OCI-LY1 (cell line): ENCODE measurements around the gene OSBPL3.

Source experiments
- H2AFZ ChIP-seq: fragments of 200-600 bp; sonication (generic), shearing (Covaris generic); 2 replicates; pipeline ENCODE4 v1.6.0; 2014; ENCODE audit warnings: antibody characterized with exemption, mild to moderate bottlenecking, low read length
- H3F3A ChIP-seq: fragments of 200-600 bp; sonication (generic), shearing (Covaris generic); 2 replicates; pipeline ENCODE4 v1.6.0; 2014; ENCODE audit warnings: mild to moderate bottlenecking, antibody characterized with exemption, low read length, moderate library complexity; ENCODE audit not compliant: insufficient read depth
- H3K27ac ChIP-seq: fragments of 200-600 bp; sonication (generic); 2 replicates; pipeline ENCODE4 v1.5.1; 2014; ENCODE audit warnings: low read length, mixed run types, mild to moderate bottlenecking, low read depth; ENCODE audit not compliant: poor library complexity, severe bottlenecking
- H3K27me3 ChIP-seq: fragments of 200-600 bp; sonication (generic); 2 replicates; pipeline ENCODE4 v1.6.0; 2014; ENCODE audit warnings: antibody characterized with exemption, mild to moderate bottlenecking, low read length, moderate library complexity; ENCODE audit not compliant: insufficient read depth
- H3K36me3 ChIP-seq: fragments of 200-600 bp; sonication (generic); 2 replicates; pipeline ENCODE4 v1.6.1; 2014; ENCODE audit warnings: mild to moderate bottlenecking, antibody characterized with exemption, low read length, moderate library complexity, mixed read lengths; ENCODE audit not compliant: insufficient read depth
- H3K4me1 ChIP-seq: fragments of 200-600 bp; sonication (generic); 2 replicates; pipeline ENCODE4 v1.5.1; 2014; ENCODE audit warnings: mild to moderate bottlenecking, low read length, moderate library complexity; ENCODE audit not compliant: insufficient read depth, severe bottlenecking
- H3K4me2 ChIP-seq: fragments of 200-600 bp; sonication (generic), shearing (Covaris generic); 2 replicates; pipeline ENCODE4 v1.6.1; 2014; ENCODE audit warnings: low read length
- H3K4me3 ChIP-seq: fragments of 200-600 bp; sonication (generic); 2 replicates; pipeline ENCODE4 v1.5.1; 2014; ENCODE audit warnings: low read length, low read depth, mild to moderate bottlenecking, mixed read lengths; ENCODE audit not compliant: poor library complexity, severe bottlenecking
- H3K79me2 ChIP-seq: fragments of 200-600 bp; shearing (Covaris generic); 2 replicates; pipeline ENCODE4 v1.6.1; 2016; ENCODE audit warnings: mixed run types, low read length, mixed read lengths; ENCODE audit not compliant: insufficient read depth
- H3K9ac ChIP-seq: fragments of 200-600 bp; sonication (generic), shearing (Covaris generic); 2 replicates; pipeline ENCODE4 v1.6.1; 2014; ENCODE audit warnings: mild to moderate bottlenecking, low read length, mixed read lengths
- H3K9me2 ChIP-seq: fragments of 200-600 bp; sonication (generic), shearing (Covaris generic); 2 replicates; pipeline ENCODE4 v1.6.1; 2014; ENCODE audit warnings: low read depth, mild to moderate bottlenecking, low read length, mixed read lengths
- H3K9me3 ChIP-seq: fragments of 200-600 bp; shearing (Covaris generic); 2 replicates; pipeline ENCODE4 v1.6.1; 2014; ENCODE audit warnings: low read length, mixed read lengths
- H4K20me1 ChIP-seq: fragments of 200-600 bp; sonication (generic), shearing (Covaris generic); 2 replicates; pipeline ENCODE4 v1.6.0; 2016; ENCODE audit warnings: mild to moderate bottlenecking, low read length; ENCODE audit not compliant: insufficient read depth
- EZH2 ChIP-seq: fragments of 200-600 bp; sonication (generic), shearing (Covaris generic); IDR thresholded peaks from 2 replicates; pipeline ENCODE4 v1.8.0; 2017; ENCODE audit warnings: borderline replicate concordance, mixed run types, mild to moderate bottlenecking, antibody characterized with exemption, low read length, moderate library complexity, mixed read lengths
- TF ChIP-seq, protein P1 (sequence below): fragments of 200-600 bp; sonication (generic), shearing (Covaris generic); IDR thresholded peaks from 2 replicates; pipeline ENCODE4 v1.5.1; 2017; ENCODE audit warnings: mild to moderate bottlenecking, antibody characterized with exemption, low read length, moderate library complexity, mixed read lengths

The OSBPL3 gene

DNA sequence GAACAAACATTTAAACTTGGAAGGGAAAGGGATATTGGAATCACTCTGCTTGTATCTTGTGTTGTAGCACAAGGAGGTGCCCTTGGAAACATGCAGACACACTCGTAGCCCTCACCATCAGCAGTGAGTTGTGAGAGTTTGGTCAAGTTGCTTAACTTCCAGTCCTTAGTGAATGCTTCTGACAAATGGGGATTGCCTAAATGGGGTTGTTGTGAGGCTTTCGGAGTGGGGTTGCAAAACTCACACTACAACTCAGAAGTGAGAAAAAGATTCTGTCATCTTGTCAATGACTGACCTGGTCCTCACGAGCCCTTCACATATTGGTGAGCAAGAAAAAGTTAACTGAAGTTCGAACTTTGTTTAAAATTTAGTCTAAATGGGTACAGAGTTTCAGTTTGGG, 193.7 kb downstream of the OSBPL3 start:
- no peaks in the 10 kb centered on the region for H3K9me2 ChIP-seq
- no peaks in the 10 kb centered on the region for H3K27me3 ChIP-seq
- no peak overlapping the region for H3K9ac ChIP-seq
- no peak overlapping the region for H2AFZ ChIP-seq
- H3K4me1 ChIP-seq, result no peaks in the 10 kb centered on the region
- no peaks in the 10 kb centered on the region; the same call in 1 of the 2 replicates for H3F3A ChIP-seq
- no peak overlapping the region for H3K4me2 ChIP-seq
- no peak overlapping the region for H3K4me3 ChIP-seq
- H3K36me3 ChIP-seq, result peaks cover 17% of the 10 kb centered on the region
- H3K9me3 ChIP-seq, result 0 out of 2 replicates have a peak, but pooled peaks cover 9% of the 10 kb centered on the region
- H4K20me1 ChIP-seq, result no peaks in the 10 kb centered on the region
- H3K79me2 ChIP-seq, result no peaks in the 10 kb centered on the region
- TF ChIP-seq, protein P1, sequence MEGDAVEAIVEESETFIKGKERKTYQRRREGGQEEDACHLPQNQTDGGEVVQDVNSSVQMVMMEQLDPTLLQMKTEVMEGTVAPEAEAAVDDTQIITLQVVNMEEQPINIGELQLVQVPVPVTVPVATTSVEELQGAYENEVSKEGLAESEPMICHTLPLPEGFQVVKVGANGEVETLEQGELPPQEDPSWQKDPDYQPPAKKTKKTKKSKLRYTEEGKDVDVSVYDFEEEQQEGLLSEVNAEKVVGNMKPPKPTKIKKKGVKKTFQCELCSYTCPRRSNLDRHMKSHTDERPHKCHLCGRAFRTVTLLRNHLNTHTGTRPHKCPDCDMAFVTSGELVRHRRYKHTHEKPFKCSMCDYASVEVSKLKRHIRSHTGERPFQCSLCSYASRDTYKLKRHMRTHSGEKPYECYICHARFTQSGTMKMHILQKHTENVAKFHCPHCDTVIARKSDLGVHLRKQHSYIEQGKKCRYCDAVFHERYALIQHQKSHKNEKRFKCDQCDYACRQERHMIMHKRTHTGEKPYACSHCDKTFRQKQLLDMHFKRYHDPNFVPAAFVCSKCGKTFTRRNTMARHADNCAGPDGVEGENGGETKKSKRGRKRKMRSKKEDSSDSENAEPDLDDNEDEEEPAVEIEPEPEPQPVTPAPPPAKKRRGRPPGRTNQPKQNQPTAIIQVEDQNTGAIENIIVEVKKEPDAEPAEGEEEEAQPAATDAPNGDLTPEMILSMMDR, result no peak
- no peak for TF ChIP-seq EZH2
- no peak overlapping the region for H3K27ac ChIP-seq

- Histone ChIP-seq H3F3A (no peaks in the 10 kb centered on the region; the same call in 1 of the 2 replicates), H3K9ac (no peak overlapping the region), H3K79me2 (no peaks in the 10 kb centered on the region), H3K9me3 (0 out of 2 replicates have a peak, but pooled peaks cover 9% of the 10 kb centered on the region), H3K27me3 (no peaks in the 10 kb centered on the region), H2AFZ (no peak overlapping the region), H3K4me3 (no peak overlapping the region), H3K36me3 (peaks cover 12% of the 10 kb centered on the region), H3K4me2 (no peak overlapping the region), H4K20me1 (no peaks in the 10 kb centered on the region), H3K27ac (no peak overlapping the region), H3K9me2 (no peaks in the 10 kb centered on the region), H3K4me1 (no peaks in the 10 kb centered on the region)
- TF ChIP-seq, protein P1, result no peak
- TF ChIP-seq EZH2, result no peak
Measured at GRCh38 chr7:24784277-24784676, 195.7 kb downstream of the OSBPL3 start.

GRCh38 chr7:24783698-24784097, 196.3 kb downstream of the OSBPL3 start:
- Histone ChIP-seq H3K9me2 (no peaks in the 10 kb centered on the region), H2AFZ (no peak overlapping the region), H3K27me3 (no peaks in the 10 kb centered on the region), H3K36me3 (peaks cover 11% of the 10 kb centered on the region), H3K4me3 (no peak overlapping the region), H3K9me3 (0 out of 2 replicates have a peak, but pooled peaks cover 6% of the 10 kb centered on the region), H3F3A (no peaks in the 10 kb centered on the region; the same call in 1 of the 2 replicates), H3K79me2 (no peaks in the 10 kb centered on the region), H3K4me1 (no peaks in the 10 kb centered on the region), H3K4me2 (no peak overlapping the region), H4K20me1 (no peaks in the 10 kb centered on the region), H3K27ac (no peak overlapping the region), H3K9ac (no peak overlapping the region)
- TF ChIP-seq, protein P1, result no peak
- no peak for TF ChIP-seq EZH2
